HTERT RPE-1 (cell line): ENCODE data around the gene GALM.
"Not testable (repeated sequence)": the region's sequence is repeated elsewhere in the genome, so short reads cannot be mapped to it uniquely, and the experiment has no call there.

ENCODE experiments used
- in situ Hi-C: fragments of 300-500 bp; cut with MboI; formaldehyde crosslinking; loops from 4 replicates; pipeline ENCODE4 v1.14.3; 2020; ENCODE audit warnings: low sequenced_read_pairs

The GALM gene

GRCh38 chr2:38737000-38737698, 71.2 kb downstream of the GALM start:
- in situ Hi-C loops, result not testable (repeated sequence)

- in situ Hi-C loops, result no loop called here
Observed at GRCh38 chr2:38737925-38738324, 72.0 kb downstream of the GALM start.

- in situ Hi-C loops, result no loop called here
Observed at GRCh38 chr2:38739524-38739923, 73.6 kb downstream of the GALM start.

GRCh38 chr2:38740851-38741731, 75.2 kb downstream of the GALM start:
- in situ Hi-C loops, result no loop called here

DNA sequence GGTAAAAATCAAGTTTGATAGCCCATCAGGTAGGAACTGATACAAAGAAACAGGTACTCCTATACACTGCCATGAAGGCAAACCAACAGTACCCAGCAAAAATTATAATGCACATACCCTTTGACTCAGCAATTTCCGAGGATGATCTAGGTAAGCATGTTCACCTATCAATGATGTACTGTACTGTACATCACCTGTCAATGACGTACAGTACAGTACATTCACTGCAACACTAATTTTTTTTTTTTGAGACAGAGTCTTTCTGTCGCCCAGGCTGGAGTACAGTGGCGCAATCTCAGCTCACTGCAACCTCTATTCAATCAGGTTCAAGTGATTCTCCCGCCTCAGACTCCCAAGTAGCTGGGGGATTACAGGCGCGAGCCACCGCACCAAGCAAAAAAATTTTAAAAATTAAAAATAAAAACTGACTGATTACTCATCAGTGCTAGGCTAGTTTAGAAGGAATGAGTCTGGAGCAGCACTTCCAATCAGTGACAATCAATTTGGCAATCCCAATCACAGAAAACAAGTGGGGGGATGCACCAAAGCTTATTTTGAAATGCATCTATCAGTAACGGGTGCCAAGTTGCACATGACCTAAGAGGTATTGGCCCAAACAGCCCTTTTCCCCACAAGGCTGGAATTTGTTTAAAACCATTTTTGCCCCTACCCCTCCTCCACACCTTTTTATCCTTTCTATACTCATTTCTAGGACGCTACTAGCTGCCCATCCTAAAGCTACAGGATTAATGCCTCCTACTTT, 77.1 kb downstream of the GALM start:
- in situ Hi-C loops, result no loop called here

DNA sequence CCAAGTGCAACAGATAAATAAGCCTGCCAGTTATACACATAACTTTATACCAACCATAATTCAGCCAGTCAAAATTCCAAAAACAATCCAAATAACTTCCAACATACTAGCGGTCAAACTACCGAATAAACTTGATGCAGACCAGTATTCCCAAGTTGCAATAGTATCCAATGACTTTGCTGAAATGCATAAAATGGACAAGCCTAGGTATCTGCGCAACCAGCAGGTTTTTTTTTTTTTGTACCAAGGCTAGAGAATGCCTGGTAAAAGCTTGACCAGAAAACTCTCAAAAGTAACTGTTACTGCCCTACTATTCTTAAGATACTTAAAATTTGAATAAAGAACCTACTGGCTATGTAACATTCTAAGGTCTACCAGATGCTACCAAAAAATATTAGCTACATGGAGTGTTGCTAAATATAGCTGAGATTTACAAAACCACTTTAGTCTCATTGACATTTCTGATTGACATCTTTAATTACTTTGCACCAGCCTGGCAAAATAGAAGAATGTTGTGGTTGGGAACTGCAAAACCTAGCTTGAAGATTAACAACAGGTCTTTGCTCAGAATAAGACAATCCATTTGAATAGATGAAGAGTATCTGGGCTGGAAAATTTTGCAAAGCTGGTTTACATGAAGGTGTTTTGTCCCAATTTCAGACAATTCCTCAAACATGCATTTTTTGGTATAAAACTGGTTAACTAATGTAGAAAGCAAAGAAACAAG, 77.9 kb downstream of the GALM start:
- in situ Hi-C loops, result no loop called here

GRCh38 chr2:38744399-38744780, 78.5 kb downstream of the GALM start:
- in situ Hi-C loops, result no loop called here

DNA sequence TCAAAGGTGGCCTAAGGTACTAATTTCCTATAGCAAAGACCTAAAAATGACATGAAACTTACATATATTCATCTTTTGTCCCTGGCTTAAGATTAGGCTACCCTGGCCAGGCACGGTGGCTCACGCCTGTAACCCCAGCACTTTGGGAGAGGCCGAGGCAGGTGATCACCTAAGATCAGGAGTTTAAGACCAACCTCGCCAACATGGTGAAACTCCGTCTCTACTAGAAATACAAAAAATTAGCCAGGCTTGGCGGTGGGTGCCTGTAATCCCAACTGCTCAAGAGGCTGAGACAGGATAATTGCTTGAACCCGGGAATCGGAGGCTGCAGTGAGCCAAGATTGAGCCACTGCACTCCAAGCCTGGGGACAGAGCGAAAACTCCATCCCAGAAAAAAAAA, 79.4 kb downstream of the GALM start:
- in situ Hi-C loops, result no loop called here

GRCh38 chr2:38747007-38747424, 81.1 kb downstream of the GALM start:
- in situ Hi-C loops, result no loop called here

GRCh38 chr2:38747819-38748218, 81.9 kb downstream of the GALM start:
- in situ Hi-C loops, result no loop called here

DNA sequence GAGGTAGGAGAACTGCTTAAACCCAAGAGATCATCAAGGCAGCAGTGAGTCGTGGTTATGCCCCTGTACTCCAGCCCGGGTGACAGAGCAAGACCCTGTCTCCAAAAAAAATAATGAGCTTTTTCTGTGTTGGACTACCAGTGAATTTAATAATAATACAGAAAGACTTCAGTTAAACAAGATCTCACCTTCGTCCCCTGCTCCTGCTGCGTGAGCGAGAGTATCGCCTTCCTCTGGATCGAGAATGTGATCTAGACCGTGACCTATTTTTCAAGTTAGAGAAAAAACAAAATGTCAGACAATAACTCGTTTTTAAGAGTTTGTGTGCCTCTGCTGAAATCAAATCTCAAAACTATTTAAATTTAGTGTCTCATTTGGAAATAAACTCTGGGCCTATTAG, 82.5 kb downstream of the GALM start:
- in situ Hi-C loops, result no loop called here

- in situ Hi-C loops, result no loop called here
Observed at GRCh38 chr2:38748943-38749804, 83.3 kb downstream of the GALM start.

DNA sequence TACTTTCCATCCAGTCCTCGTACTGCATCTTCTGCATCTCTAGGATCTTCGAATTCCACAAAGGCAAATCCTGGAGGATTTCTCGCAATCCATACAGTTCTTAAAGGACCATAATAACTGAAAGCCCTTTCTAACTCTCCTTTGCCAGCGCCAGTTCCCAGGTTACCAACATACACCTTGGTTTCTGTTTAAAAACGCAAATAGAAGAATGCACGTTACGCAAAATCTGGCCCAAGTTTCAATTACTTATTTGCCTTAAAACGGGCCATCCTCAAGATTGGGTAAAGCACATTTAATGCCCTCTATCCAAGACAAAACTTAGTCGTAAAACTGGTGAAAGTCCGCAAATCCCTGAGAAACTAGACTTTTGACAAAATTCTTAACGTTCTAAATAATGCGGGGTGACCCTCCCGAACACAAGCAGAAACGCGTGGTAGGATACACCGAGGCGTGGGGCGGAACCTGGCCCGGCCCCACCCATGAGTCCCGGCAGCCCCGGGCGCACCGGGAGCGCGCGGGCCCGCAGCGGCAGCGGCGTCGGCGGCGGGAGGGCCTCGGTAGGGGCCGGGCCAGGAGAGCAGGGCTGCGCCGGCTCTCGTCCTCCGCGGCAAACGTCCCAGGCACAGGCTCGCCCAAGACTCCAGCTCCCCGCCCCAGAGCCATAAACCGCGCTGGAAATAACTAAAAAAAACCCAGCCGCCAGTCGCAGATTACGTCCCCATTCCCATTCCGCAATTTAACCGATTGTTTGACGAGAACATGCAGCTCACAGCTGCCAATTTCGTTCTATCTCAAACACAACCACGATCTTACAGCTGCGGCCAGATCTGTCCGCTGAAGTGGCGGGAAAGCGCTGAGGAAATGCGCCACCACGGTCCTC, 84.3 kb downstream of the GALM start:
- in situ Hi-C loops, result no loop called here

GRCh38 chr2:38750891-38751595, 85.1 kb downstream of the GALM start, which contains the start of gene SRSF7:
TSS of gene SRSF7 (minus strand) at chr2:38751361. CDS start at chr2:38751256, 105 bp downstream.
- in situ Hi-C loops, result no loop called here

GRCh38 chr2:38751596-38752410, 85.9 kb downstream of the GALM start:
- in situ Hi-C loops, result no loop called here

GRCh38 chr2:38754049-38754448, 88.1 kb downstream of the GALM start:
- in situ Hi-C loops, result no loop called here

GRCh38 chr2:38754506-38754905, 88.6 kb downstream of the GALM start:
- in situ Hi-C loops, result no loop called here
